ENCODE results near the gene EHD2. TPM values are rescaled to one million over a fixed set of nuclear protein-coding genes. Genes with fewer than 3 reads are reported as not detected.
A peak's percentile ranks its signal among the peaks of the same experiment; 100 is the strongest.
"Not testable (repeated sequence)": the region's sequence is repeated elsewhere in the genome, so short reads cannot be mapped to it uniquely, and the experiment has no call there.

Gene EHD2
- total RNA-seq, 1 donor from 2014 or later, result 148 TPM

DNA sequence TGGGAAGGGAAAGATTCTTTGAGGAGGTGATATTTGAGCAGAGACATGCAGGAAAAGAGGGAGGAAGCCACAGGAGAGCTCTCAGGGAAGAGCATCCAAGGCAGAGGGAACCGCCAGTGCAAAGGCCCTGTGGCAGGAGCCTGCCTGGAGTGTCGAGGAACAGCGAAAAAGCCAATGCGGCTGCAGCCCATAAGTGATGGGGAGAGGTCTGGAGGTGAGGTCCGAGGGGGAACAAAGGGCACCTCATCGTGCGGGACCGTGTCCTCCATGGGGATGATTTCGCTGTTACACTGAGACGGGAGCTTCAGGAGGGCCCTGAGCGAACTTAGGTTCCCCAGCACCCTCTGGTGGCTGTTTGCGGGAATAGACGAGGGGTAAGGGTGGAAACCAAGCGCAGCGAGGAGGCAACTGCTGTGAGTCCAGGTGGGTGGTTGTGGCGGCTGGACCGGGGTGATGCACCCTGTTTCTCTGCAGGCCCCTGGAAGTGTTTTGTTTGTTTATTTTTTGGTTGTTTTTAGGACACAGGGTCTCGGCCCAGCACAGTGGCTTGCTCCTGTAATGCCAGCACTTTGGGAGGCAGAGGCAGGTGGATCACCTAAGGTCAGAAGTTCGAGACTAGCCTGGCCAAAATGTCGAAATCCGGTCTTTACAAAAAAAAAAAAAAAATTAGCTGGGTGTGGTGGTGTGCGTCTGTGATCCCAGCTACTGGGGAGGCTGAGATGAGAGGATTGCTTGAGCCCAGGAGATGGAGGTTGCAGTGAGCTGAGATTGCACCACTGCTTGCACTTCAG is 5.9 kb upstream of the EHD2 start:
- no peak overlapping the region for H3K4me3 ChIP-seq
- DNase-seq (peak; percentile 83), ATAC-seq (peak; percentile 89 to 92)
- H3K9me3 ChIP-seq, result no peaks in the 10 kb centered on the region
- intact Hi-C loops (cut with DNase I), result loop anchor here (5.0 kb wide), 1 partner anchor 270 kb away; no protein-coding TSS in a partner anchor
- TF ChIP-seq, protein P1, sequence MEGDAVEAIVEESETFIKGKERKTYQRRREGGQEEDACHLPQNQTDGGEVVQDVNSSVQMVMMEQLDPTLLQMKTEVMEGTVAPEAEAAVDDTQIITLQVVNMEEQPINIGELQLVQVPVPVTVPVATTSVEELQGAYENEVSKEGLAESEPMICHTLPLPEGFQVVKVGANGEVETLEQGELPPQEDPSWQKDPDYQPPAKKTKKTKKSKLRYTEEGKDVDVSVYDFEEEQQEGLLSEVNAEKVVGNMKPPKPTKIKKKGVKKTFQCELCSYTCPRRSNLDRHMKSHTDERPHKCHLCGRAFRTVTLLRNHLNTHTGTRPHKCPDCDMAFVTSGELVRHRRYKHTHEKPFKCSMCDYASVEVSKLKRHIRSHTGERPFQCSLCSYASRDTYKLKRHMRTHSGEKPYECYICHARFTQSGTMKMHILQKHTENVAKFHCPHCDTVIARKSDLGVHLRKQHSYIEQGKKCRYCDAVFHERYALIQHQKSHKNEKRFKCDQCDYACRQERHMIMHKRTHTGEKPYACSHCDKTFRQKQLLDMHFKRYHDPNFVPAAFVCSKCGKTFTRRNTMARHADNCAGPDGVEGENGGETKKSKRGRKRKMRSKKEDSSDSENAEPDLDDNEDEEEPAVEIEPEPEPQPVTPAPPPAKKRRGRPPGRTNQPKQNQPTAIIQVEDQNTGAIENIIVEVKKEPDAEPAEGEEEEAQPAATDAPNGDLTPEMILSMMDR (IDR thresholded peaks at IDR 0.05), result peak; percentile 88
- no peaks in the 10 kb centered on the region for H3K4me1 ChIP-seq
- H3K27ac ChIP-seq, result no peak overlapping the region
- H3K36me3 ChIP-seq, result peaks cover 6% of the 10 kb centered on the region
- no peaks in the 10 kb centered on the region for H3K27me3 ChIP-seq (ENCODE audit: low read depth)

DNA sequence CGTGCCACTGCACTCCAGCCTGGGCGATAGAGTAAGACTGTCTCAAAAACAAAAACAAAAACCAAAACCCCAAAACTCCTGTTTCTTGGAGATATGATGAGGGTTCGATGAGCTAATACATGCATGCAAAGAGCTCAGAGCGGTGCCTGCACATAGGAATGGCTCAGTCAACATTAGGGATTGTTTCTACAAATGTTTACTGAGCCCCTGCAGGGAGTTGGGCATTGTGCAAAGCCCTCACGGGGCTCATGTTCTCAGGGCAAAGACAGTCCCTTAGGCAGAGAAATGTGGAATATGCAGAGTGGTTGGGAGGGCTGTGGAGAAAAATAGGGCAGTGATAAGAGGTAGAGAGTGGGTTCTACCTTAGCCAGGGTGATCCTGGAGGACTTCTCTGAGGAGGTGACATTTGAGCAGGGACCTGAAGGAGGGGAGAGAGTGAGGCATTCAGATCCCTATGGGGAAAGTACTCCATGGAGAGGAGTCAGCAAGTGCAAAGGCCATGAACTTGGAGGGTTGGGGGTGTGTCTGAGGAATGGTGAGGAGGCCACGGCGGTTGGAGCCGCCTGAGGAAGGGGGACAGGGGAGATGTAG is 1.5 kb upstream of the EHD2 start:
- H3K9me3 ChIP-seq, result no peaks in the 10 kb centered on the region
- ATAC-seq (no peak), DNase-seq (no peak)
- H3K27me3 ChIP-seq (ENCODE audit: low read depth), result no peaks in the 10 kb centered on the region
- intact Hi-C loops (cut with DNase I), result no loop called here
- H3K4me1 ChIP-seq, result peaks cover 21% of the 10 kb centered on the region
- no peak overlapping the region for H3K4me3 ChIP-seq
- H3K36me3 ChIP-seq, result peaks cover 5% of the 10 kb centered on the region
- TF ChIP-seq, protein P1 (IDR thresholded peaks at IDR 0.05), result no peak
- H3K27ac ChIP-seq, result no peak overlapping the region

DNA sequence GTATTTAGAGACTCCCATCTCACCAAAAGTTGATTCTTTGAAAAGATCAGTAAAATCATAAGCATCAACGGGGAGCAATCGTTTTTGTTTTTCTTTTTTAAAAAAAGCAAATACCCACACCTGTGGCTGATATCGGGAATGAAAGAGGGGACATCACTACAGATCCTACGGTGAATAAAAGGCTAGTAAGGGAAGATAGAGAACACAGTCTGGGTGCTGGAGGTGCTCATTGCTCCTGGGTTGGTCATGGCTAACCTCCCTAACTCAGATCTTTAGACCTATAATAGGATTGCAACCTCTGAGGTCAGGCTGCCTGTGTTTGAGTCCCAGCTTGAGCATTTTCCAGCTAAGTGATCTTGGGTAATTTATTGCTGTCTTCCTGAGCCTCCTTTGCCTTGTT is 1.1 kb downstream of the EHD2 start:
- no peaks in the 10 kb centered on the region for H3K9me3 ChIP-seq
- peaks cover 19% of the 10 kb centered on the region for H3K36me3 ChIP-seq
- intact Hi-C loops (cut with DNase I), result no loop called here
- ATAC-seq, result no peak
- peak overlapping the region; percentile 66 for H3K4me3 ChIP-seq
- no peak for DNase-seq
- H3K27ac ChIP-seq, result peak overlapping the region; percentile 76
- peaks cover 44% of the 10 kb centered on the region for H3K4me1 ChIP-seq
- TF ChIP-seq, protein P1 (IDR thresholded peaks at IDR 0.05), result no peak
- H3K27me3 ChIP-seq (ENCODE audit: low read depth), result no peaks in the 10 kb centered on the region

DNA sequence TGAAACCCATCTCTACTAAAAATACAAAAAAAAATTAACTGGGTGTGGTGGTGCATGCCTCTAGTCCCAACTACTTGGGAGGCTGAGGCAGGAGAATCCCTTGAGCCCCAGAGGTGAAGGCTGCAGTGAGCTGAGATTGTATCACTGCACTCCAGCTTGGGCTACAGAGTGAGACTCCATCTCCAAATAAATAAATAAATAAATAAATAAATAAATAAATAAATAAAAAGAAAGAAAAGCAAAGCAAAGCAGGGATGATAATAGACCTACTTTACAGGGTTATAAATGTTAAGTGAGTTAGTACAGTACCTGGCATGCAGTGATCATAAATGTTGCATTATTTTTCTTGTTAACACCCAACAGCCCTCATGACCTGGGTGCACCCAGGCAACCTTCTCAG is 1.6 kb downstream of the EHD2 start:
- Histone ChIP-seq H3K4me1 (peaks cover 48% of the 10 kb centered on the region), H3K27ac (peak overlapping the region; percentile 76), H3K36me3 (peaks cover 19% of the 10 kb centered on the region), H3K4me3 (peak overlapping the region; percentile 66)
- DNase-seq; H3K27me3 ChIP-seq (ENCODE audit: low read depth); intact Hi-C loops (cut with DNase I); ATAC-seq; H3K9me3 ChIP-seq: not testable (repeated sequence)

DNA sequence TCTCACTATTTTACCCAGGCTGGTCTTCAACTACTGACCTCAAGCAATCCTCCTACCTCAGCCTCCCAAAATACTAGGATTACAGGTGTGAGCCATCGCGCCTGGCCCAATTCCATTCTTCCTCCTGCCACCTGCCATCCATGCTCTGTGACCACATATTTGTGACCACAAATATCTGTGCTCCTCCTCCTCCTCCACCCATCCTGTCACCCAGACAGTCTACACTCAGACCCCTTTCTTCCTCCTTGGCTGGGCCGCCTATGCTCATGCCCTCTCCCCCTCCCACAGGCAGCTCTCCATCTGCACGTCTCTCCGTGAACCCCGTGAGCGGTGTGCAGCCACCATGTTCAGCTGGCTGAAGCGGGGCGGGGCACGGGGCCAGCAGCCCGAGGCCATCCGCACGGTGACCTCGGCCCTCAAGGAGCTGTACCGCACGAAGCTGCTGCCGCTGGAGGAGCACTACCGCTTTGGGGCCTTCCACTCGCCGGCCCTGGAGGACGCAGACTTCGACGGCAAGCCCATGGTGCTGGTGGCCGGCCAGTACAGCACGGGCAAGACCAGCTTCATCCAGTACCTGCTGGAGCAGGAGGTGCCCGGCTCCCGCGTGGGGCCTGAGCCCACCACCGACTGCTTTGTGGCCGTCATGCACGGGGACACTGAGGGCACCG is 3.2 kb downstream of the EHD2 start:
- H3K4me1 ChIP-seq, result peaks cover 58% of the 10 kb centered on the region
- intact Hi-C loops (cut with DNase I), result no loop called here
- H3K27ac ChIP-seq, result no peak overlapping the region
- peak overlapping the region; percentile 28 for H3K4me3 ChIP-seq
- no peak for ATAC-seq
- H3K9me3 ChIP-seq, result no peaks in the 10 kb centered on the region
- no peak for DNase-seq
- no peaks in the 10 kb centered on the region for H3K27me3 ChIP-seq (ENCODE audit: low read depth)
- TF ChIP-seq, protein P1 (IDR thresholded peaks at IDR 0.05), result no peak
- peaks cover 22% of the 10 kb centered on the region for H3K36me3 ChIP-seq

DNA sequence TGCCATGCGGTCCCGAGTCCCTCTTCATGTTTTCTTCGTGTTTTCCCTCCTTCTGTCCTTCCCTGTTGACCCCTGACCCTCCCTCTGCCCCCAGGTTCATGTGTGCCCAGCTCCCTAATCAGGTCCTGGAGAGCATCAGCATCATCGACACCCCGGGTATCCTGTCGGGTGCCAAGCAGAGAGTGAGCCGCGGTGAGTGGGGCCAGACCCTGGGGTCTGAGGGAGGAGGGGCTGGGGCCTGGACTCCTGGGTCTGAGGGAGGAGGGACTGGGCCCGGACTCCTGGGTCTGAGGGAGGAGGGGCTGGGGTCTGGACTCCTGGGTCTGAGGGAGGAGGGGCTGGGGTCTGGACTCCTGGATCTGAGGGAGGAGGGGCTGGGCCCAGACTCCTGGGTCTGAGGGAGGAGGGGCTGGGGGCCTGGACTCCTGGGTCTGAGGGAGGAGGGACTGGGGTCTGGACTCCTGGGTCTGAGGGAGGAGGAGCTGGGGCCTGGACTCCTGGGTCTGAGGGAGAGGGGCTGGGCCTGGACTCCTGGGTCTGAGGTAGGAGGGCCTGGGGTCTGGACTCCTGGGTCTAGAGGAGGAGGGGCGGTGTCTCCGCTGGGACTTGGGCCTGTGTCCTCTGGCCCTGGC is 5.3 kb downstream of the EHD2 start:
- intact Hi-C loops (cut with DNase I); H3K9me3 ChIP-seq; DNase-seq; H3K27me3 ChIP-seq (ENCODE audit: low read depth); ATAC-seq: not testable (repeated sequence)
- H3K4me3 ChIP-seq, result peak overlapping the region; percentile 31
- H3K27ac ChIP-seq, result peak overlapping the region; percentile 73
- H3K36me3 ChIP-seq, result peaks cover 24% of the 10 kb centered on the region
- peaks cover 66% of the 10 kb centered on the region for H3K4me1 ChIP-seq

All from lower lobe of right lung (tissue), 2 donors.